Activated CD8-positive, alpha-beta memory T cell treated with anti-CD3 and anti-CD28 coated beads for 4 hours (primary cell): ENCODE results near the gene L3MBTL2.

Experiments used
- DNase-seq, 2 donors: peaks; one replicate each; pipeline ENCODE4 v3.0.0-alpha.2; 2020; ENCODE audit warnings: low read depth in 2 of 2

L3MBTL2 gene

DNA sequence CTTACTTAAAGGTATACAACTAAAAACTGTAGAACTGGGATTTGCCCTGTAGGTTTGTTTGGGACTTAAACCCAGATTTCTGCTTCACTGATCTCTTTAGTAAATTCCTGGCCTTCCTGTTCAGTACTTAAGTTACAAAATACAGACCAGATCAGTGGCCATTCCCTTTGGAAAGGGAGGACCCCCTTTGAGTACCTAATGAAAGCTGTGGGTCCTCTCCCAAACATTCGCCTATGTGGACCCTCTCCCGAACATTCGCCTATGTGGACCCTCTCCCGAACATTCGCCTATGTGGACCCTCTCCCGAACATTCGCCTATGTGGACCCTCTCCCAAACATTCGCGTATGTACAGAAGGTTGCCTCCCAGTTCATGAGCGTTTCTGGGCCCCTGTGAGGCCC is 10.3 kb downstream of the L3MBTL2 start:
- no peak for DNase-seq

DNA sequence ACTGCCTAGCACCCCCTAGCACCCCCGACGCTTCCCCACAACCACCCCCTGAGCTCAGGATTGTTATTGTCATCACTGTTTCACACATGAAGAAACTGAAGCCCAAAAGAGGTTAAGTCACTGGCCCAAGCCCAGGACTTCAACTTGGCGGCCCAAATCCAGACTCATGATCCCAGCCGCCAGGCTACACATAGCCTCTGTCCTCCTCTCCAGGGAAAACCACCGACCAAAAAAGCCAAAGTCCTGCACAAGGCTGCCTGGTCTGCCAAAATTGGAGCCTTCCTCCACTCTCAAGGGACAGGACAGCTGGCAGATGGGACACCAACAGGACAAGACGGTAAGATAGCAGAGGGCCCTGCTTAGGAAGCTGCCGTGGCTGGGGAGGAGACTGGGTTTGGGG is 10.8 kb downstream of the L3MBTL2 start:
- no peak for DNase-seq

DNA sequence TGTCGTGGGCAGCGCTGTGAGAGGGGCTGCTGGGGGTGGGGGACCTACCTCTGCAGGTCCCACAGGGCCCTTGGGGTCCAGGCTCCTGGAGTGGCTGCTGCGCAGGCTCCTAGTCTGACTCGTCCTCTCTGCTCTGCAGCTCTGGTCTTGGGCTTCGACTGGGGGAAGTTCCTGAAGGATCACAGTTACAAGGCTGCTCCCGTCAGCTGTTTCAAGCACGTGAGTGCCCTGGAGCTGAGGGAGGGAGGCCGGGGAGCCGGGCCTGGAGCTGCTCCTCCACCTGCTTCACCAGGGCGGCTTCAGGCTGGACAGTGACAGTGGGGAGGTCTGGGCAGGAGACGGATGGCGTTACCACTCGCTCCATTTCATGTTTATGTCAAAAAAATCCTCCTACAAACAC is 11.9 kb downstream of the L3MBTL2 start:
- no peak for DNase-seq

DNA sequence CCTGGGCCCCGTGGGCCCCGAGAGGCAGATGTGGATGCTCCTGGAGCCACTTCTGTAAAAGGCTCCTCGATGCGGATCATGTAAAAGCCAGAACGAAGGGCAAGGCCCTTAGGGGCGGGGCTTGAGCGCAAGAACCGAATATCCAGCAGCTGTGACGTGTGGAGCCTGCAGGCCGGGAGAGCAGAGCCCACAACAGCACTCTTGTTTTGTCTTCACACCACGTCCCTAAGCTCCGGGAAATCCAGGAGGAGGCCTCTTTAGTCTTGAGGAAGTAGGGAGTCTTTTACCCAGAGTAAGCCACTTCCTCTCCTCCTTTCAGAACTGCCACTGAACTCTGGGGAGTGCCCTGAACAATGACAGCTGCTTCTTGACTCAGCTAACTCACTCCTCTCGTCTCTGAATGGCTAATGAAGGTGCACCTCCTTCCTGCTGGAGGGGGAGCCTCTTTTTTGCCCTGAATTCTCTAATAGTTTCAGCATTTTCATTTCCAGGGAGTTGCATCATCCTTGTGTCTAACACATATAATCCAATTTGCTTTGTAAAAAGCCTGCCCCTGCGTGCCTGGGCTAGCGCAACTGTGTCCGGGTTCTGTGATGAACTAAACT is 12.5 kb downstream of the L3MBTL2 start:
- no peak for DNase-seq

DNA sequence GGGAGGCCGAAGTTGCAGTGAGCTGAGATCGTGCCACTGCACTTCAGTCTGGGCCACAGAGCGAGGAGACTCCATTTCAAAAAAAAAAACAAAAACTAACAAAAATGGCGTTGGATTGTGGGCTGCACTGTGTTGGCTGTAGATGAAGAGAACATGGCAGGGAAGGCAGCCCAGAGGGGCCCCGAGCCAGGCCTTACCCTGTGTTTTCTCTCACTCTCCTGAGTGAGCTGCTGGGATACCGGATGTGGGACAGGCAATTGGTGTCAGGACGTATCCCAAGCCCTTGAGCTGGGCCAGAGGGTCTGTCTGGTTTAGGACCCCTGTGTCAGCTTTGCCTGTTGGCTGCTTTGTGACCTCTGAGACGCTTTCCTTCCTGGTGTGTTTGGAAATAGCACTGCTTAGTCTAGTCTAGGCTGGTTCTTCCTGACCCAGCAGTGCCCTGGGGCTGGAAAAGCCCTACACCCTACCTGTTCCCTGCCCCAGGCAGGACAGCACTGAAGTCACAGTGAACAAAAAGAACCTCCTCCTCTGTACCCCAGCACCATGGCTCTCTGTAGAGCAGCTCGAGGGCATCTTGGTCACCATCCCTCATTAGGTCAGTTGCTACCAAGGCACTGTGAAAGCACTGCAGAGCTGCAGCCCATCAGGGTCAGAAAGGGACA is 17.9 kb downstream of the L3MBTL2 start:
- no peak for DNase-seq

DNA sequence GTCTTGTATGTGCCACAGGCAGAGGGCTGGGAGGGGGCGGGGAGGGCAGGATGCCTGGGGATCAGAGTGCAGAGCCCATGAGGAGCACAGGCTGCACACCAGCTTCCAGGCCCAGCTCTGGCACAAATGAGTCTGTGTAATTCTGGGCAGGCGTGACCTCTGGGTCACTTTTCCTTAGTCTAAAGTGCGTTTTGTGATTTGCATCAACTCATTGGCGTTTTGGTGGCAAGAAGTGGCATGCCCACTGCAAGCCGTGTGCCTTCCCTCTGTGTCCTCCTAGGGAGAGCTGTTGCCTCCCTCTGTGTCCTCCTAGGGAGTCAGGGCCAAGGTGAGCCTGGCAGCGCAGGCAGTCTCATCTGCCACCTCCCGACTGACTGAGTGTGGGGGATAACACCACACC is 18.4 kb downstream of the L3MBTL2 start:
- DNase-seq = no peak

DNA sequence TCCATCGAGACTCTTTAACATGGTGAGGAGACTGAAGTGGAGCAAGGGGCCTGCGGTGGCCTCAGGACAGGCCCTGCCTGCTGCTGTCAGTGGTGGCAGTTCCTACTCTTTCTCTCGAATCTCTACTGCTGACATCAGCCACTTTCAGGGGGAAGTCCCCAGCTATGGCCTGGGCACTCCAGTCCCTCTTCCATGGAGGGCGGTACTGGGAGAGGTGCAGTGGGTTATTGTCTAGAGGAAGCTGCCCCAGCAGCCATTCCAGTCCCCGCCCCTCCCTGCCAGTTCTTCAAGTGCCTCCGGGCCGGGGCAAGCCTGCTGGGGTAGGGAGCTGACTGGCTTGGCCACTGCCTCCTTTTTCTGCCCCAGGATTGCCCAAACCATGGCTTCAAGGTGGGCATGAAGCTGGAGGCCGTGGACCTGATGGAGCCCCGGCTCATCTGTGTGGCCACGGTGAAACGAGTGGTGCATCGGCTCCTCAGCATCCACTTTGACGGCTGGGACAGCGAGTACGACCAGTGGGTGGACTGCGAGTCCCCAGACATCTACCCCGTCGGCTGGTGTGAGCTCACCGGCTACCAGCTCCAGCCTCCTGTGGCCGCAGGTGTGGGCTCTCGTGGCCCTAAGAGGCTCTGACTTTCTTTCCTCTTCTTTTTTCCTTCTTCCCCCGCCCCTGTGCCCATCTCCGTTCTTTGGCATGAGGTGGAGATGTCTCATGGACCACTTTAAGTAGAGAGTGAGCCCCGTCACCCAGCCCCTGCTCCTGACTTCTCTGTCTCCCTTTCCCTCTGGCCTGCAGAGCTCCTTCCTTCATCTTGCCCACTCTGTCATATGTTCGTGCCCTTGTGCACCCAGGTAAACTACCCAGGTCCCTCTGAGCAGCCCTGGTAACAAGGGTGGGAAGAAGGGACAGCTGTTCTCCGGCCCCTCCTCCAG is 21.9 kb downstream of the L3MBTL2 start:
- no peak for DNase-seq

DNA sequence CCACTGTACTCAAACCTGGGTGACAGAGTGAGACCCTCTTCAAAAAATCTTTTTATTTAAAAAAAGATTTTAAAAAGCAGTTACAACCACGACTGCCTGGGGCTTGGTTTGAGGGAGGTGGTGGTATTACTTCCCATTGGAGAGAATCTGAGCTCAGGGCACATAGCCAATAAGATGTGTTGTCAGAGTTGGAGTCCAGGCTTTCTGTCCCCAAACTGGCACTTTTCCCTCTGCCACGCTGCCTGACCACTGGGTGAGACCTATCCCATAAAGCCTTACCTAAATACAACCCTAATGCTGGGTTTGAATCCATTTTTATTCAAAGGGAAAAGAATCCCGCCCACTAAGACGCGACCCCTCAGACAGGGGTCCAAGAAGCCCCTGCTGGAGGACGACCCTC is 24.1 kb downstream of the L3MBTL2 start:
- no peak for DNase-seq

DNA sequence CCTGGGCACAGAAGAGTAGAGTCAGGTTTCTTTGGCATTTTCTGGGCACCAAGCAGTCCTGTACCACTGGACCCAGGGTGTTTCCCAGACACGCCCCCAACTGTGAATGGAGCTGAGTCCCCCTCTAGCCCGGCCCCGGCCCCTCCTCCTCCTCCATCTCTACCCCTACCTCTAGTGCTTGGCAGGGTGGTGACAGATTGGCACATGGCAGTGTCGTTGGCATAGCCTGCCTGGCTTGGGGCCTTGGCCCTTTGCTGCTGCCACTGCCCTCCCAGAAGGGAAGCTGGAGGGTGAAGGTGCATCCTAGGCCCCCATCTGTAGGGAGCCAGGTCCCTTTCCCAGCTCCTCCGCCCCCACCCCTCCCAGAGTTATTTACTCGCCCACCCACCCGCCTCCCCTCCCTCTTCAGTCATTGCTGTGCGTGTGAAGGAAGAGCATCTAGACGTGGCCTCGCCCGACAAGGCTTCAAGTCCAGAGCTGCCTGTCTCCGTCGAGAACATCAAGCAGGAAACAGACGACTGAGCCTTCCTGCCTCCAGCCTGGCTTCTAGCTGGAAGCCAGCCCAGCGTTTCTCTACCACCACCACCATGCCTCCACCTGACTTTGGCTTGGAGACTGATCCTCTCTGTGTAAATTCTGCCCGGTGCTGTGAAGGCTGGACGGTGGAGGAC is 24.8 kb downstream of the L3MBTL2 start:
- no peak for DNase-seq

DNA sequence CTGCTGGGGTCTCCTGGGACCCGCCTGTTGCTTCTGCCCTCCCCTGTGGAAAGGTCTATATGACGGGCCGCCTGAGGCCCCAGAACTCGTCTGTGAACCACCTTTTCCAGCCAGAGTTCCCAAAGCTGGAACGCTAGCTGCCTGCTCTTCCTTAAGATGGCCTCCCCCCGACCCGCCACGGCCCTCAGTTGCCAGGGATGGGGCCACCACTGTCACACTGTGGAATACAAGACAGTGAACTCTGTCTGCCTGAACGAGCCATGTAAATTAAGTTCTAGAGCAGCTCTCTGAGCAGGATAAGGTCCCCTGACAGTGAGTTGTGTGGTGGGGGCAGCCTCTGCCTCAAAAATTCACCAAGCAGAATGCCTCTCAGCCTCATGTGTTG is 25.3 kb downstream of the L3MBTL2 start:
- no peak for DNase-seq

DNA sequence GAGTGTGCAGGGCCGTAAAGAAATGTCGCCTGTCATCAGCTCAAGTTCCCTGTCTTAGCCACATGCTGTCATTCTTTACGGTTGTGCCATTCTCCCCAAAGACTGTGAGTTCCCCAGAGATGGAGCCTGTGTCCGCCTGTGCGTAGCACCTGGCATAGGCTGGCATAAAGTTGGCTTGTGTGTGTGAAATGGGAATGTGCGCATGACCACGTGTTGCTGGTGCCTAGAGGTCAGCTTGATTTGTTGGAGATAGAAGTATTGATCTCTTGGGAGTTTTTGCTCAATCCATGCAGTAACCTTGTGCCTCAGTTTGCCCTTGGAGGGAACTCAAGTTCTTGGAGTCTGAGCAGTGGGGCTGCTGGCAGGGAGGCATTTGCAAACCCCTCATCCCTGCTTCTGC is 26.3 kb downstream of the L3MBTL2 start:
- no peak for DNase-seq

DNA sequence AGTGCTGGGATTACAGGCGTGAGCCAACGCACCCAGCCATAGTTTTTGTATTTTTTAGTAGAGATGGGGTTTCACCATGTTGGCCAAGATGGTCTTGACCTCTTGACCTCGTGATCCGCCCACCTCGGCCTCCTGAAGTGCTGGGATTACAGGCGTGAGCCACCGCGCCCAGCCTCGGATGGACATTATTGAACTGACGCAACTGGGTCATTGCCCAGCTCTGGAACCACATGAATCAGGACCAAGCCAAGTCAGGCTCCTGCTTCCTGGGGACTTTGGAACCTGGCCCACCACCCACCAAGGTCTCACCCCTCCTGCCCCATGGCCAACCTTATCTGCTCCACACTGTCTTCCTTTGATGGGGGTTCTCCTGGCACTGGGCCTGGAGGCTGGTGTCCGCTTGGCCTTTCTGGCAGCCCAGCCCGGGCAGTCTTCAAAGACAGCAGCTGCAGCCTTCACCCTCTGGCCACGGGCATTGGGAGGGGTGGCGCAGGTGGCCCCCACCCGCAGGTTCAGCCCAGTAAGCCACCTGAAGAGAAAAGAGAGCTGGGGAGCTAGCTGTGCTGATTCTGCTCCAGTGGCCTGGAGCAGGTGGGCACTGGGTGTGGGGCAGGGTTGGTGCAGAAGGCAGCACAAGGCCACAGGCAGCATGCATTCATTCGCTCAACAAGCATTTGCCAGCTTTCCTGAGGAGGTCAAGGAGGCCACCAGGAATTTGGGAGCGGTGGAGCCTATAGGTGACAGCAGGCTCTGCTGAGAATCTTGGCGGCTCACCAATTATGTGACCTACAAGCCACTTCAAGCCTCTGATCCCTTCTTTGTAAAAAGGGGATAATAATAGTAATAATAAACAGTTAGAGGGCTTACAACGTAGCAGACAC is 29.9 kb downstream of the L3MBTL2 start:
- no peak for DNase-seq

DNA sequence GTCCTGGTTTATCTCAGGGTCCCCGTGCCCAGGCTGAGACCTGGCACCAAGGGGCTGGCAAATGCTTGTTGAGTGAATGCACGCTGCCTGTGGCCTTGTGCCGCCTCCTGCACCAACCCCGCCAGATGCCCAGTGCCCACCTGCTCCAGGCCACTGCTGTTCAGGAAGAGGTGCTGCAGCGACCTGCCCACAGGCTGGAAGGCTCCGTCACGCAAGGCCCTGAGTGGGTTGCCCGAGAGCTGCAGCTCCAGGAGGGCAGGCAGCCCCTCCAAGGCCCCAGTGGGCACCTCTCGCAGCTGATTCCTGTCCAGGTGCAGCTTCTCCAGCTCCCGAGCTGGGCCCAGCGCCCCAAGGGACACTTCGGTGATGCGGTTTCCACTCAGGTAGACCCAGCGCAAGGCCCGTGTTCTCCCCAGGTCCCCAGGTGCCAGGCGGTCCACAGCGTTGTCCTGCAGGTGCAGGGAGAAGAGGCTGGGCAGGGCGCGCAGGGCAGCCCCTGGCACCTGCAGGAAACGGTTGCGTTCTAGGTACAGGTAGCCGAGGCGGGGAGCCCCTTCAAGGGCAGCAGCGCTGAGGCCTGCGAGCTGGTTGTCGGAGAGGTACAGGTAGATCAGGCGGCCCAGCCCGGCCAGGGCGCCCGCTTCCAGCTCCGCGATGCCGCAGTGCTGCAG is 32.1 kb downstream of the L3MBTL2 start:
- DNase-seq = no peak

DNA sequence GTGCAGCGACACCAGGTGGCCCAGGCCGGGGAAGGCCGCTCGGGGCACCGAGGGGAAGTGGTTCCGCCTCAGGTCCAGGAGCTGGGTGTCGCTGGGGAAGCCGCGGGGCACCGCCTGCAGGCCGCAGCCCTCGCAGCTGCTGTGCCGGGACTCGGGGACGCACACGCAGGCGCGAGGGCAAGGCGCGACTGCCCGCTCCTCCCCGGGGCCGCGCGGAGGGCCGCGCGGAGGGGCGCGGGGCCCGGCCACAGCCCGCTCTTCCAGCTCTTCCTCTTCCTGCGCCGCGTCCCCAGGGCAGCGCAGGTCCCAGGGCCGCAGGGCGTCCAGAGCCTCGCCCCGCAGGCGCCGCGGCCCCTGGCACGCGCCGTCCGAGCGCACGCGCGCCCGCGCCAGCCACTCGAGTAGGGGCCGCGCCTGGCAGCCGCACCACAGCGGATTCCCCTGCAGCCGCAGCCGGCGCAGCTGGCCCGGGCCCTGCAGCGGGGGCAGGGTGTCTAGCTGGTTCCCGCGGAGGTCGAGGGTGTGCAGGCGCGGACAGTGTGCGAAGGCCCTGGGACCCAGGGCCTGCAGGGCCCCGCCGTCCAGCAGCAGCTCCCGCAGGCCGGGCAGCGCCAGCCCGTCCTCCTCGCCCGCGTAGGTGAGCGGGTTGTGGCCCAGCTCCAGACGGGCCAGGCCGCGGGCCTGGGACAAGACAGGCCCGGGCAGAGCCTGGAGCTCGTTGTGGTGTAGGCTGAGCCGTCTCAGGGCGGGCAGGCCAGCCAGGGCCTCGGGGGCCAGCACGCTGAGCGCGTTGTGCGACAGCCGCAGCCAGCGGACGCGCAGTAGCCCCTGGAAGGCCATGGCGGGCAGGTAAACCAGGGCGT is 32.8 kb downstream of the L3MBTL2 start:
- DNase-seq = peak; percentile 44 to 45

DNA sequence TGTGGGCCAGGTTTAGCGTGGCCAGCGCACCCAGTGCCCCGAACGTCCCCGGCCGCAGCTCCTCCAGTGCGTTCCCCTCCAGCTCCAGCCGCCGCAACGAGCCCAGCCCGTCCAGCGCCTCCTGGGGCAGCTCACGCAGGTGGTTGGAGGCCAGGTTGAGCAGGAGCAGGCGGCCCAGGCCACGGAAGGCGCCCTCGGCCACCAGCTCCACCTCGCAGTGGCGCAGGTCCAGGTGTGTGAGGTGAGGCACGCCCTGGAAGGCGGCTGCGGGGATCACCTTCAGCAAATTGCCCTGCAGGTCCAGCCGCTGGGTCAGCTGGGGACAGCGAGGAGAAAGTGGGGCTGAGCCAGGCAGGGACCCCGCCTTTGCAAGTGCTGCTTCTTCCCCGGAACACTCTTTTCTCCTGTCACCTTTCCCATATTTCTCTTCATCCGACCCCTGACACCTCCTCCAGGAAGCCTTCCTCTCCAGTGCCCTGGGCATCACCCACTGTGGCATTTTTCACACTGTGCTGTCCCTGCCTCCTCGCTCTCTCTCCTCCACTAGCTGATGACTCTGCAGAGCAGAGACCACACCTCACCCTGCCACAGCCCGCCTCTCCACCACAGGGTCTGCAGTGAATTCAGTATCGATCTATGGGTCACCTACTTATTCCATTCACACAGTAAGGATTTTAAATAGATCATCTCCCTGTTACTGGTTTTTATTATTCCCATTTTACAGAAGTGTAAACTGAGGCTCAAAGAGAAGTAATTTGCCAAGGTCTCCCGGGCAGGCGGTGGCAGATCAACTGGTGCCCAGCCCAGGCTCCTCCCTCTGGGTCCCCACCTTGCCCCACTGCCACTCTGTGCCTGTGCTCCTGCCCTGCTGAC is 33.7 kb downstream of the L3MBTL2 start:
- DNase-seq = no peak

DNA sequence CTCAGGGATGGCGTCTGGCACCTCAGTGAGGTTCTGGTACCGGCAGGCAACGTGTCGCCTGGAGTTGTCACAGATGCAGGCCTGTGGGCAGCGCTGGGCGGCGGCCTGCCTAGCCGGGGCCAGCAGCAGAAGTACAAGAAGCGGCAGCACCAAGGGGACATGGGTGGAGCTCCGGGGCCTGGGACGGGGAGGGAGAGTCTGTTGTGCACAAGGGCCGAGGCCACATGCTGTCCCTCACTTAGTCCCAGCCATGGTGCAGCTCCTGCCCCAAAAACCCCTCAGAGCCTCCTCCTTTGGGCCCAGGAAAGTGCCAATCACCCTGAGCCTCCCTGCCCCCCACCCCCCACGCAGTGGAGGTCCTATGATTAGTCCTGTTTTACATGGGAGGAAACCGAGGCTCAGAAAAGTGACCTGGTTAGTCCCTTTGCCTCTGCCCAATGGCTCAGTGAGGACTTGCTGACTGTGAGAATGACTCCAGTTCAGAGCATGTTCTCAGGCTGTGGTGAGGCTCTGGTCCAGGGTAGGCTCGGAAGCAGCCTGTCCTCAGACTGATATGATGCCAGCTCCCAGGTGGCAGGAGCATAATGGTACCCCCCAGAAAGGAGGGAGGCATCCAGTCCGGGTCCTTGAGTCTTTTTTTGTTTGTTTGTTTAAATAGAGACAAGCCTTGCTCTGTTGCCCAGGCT is 34.5 kb downstream of the L3MBTL2 start:
- no peak for DNase-seq

DNA sequence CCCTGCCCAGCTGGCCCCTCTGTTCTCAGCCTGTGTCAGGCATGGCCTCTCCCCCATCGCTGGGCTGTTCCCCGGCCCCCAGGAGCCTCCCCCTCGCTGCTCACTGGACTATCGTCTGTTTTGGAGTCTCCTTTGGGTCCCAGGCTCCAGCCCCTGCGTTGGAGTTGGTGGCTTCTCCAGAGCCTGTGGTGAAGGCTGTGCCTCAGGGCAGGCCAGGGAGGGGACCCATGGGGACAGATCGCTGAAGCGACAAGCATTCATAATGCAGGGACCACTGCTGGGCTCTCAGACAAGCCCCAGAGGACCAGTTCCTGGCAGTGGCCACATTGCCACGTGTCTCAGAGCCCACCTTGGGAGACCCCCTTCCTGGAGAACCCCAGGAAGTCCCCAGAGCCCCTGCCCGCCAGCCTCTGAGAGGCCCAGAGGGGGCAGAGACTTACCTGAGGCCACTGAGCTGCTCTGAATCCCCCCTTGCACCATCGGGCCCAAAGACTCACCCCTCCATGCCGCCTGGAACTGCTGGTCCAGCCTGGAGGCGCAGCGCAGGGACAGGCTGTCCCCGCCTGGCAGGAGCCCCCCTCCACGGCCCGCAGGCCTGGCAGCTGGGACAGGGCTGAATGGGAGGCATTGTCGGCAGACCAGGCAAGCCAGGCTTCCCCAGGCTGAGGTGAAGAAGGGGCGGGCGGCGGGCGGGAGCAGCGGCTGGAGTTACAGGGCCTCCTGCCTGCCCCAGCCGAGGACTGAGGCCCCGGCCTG is 35.4 kb downstream of the L3MBTL2 start, which contains the start of gene CHADL:
TSS of gene CHADL (minus strand) at position 555 of the 756 bp plus-strand sequence. CDS start at position 505, 50 bp downstream.
- no peak for DNase-seq
